DMS53 treated with DMSO at 0.1 percent for 48 hours (cell line): Measurements from ENCODE around the gene PRR13.
"Not testable (repeated sequence)": the region's sequence is repeated elsewhere in the genome, so short reads cannot be mapped to it uniquely, and the experiment has no call there.

Experiments
- DNase-seq: peaks from one replicate; lab custom pipeline; 2025; ENCODE audit not compliant: unreplicated experiment; lab: John Stamatoyannopoulos, UW

PRR13 gene

DNA sequence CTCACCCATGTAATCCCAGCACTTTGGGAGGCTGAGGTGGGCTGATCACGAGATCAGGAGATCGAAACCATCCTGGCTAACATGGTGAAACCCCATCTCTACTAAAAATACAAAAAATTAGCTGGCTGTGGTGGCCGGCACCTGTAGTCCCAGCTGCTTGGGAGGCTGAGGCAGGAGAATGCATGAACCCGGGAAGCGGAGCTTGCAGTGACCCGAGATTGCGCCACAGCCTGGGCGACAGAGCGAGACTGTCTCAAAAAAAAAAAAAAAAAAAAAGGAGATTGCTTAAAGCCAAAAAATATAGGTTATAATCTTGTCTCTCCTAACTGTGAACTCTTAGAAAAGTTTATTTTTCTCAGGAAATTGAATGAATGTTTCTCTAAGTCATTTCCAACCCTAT, 6.2 kb upstream of the PRR13 start:
- DNase-seq, result not testable (repeated sequence)

DNA sequence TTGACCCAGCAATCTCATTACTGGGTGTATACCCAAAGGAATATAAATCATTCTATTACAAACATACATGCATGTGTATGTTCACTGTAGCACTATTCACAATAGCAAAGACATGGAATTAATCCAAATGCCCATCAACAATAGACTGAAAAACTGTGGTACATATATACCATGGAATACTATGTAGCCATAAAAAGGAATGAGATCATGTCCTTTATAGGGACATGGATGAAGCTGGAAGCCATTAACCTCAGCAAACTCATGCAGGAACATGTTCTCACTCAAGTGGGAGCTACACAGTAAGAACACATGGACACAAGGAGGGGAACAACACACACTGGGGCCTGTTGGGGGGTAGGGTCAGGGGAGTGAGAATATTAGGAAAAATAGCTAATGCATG, 2.0 kb upstream of the PRR13 start:
- not testable (repeated sequence) for DNase-seq

DNA sequence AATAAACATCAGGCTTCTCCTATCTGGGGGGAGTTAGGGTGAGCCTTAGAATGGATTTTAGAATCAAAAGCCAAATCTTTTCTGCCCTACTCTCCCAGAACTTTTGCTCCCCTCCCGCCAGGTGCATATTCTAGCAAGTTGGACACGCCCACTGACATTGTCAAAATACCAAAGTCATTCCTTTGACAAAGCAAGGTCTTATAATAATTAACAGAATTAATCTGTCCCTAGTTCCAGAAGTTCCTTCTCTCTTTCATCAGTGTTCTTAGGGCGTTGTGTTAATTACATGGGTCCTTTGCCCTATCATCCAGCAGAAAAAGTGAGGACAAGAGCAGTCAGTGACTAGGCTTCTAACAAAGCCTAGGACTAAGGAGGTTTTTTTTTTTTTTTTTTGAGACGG, 2.4 kb downstream of the PRR13 start:
- DNase-seq, result no peak

DNA sequence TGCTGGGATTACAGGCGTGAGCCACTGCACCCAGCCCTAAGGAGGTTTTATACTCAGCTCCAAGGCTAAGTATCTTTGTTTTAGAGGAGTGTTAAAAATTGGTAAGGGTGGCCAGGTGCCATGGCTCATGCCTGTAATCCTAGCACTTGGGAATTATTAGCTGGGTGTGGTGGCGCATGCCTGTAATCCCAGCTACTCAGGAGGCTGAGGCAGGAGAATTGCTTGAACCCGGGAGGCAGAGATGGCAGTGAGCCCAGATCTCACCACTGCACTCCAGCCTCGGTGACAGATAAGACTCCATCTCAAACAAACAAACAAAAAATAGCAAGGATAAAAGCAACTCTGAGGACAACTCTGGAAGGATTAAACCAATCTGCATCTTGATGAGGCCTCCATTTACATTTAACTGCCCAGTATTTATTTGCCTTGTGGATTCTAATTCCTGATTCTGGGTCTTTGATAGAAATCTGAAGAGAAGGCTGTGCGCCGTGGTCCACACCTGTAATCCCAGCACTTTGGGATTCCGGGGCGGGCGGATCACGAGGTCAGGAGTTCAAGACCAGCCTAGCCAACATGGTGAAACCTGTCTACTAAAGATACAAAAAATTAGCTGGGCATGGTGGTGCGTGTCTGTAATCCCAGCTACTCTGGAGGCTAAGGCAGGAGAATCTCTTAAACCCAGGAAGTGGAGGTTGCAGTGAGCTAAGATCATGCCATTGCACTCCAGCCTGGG, 3.2 kb downstream of the PRR13 start:
- DNase-seq, result not testable (repeated sequence)

DNA sequence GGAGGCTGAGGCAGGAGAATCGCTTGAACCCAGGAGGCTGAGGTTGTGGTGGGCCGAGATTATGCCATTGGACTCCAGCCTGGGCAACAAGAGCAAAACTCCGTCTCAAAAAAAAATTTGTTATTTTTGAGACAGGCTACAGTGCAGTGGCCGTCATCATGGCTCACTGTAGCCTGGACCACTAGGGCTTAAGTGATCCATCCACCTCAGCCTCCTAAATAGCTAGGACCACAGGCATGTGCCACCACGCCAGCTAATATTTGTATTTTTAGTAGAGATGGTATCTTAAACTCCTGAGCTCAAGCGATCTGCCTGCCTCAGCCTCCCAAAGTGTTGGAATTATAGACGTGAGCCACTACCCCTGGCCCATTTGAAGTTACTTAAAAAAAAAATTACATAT, 9.4 kb downstream of the PRR13 start:
- DNase-seq, result no peak

DNA sequence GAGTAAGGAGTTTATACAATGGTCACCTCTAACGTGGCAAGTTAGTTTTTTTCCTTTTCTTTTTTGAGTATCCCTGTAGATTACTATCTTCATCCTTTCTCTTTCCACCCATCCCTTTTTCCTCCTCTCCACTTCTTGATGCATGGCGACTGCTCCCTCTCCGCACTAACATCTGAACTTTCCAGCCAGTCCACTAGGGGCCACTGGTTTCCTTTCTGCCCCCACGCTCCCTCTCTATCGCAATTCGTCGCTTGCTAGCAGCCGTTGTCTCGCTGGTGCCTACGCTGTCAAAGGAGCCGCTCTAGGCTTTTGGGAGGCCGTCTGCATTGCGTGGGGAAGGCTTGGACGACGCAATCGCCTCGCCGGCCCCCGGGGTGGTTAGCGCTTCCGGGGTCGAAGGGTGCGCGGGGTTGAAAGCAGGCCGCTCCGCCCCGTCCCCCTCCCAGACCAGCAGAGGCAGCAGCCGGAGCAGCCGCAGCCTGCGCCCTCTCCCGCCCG, 10.2 kb downstream of the PRR13 start, which contains the start of gene PCBP2:
TSS of gene PCBP2 (plus strand) at position 442 of the 498 bp plus-strand sequence. CDS start 2,699 bp downstream, outside the sequence.
- peak; percentile 98 for DNase-seq

DNA sequence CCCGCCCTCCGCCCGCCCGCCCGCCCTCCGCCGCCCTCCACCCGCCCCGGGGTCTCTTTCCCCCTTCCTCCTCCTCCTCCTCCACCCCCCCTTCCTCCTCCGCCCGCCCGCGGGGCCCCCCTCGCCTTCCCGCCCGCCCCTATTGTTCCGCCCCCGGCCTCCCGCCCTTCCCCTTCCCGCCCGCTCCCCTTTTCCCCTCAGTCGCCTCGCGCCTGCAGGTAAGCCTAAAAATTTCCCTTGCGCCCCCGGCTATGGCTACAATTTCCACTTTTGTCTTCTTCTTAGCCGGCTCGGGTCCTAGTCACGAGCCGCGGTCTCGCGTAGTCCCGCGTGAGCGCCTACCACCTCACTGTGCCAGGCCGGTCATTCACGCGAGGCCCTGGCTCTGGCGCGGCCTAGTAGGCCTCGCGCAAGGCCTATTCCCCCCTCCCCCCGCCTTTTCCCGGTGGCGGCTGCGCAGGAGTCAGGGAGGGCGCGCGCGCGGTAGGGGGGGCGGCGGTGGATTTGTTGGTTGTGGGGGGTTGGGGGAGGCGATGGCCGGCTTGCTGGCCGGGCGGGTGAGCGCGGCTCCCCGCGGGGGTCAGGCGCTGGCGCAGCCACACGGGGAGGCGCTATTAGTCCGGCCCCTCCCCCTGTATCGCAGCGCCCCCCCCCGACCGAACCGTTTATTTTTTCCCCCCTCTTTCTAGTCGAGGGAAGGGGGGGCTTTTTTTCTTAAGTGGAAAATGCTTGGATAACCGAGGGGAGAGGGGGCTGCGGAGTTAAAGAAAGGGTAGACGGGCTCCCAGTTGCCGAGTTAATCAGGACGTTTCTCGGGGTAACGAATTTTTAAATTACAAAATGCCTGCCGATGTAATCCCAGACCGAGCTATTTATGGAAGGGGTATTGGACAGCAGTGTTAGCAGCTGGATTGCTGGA, 10.9 kb downstream of the PRR13 start:
- DNase-seq, result peak; percentile 27

DNA sequence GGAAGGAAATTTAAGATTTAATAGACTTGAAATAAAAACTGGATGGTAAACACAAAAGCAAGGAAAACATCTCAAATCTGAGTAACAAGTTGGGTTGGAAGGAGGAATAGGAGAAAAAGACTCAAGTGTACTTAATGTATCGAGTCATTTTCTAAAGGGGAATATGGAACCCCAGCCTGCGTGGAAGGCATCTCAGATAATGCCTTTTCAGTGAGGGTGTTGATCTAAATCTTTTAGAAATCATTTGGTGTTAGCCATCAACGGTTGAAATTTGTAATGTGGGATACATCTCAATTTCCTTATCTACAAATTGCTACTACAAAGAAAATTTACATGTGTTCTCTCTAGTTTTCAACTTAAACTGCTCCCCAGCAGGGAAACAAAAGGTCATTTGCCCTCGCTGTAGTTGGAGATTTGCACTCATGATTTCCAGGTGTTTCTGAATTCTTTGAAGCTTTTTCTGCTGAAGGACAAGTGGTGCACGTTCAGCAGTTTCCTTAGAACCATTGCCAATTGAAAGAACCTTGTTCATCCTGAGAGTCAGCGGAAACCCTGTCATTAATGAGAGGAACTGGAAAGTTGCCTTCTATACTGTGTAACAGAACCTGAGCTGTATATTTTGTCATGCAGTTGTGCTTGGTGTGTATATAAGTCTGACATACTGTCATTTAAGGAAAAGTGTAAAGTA, 12.6 kb downstream of the PRR13 start:
- no peak for DNase-seq

DNA sequence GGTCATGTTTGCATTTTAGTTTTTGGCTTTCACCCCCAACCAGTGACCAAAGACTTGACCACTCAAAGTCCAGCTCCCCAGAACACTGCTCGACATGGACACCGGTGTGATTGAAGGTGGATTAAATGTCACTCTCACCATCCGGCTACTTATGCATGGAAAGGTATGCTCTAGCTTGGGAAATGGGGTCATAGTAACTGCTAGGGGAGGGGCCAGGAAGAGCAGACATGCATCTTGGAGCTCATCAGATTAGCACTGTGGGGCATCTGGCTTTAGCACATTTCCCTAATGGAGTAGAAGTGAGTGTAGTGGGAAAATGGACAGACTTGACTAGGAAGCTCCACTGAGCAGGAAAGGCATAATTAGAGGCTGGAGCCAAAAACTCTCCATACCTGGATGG, 13.2 kb downstream of the PRR13 start:
- no peak for DNase-seq

DNA sequence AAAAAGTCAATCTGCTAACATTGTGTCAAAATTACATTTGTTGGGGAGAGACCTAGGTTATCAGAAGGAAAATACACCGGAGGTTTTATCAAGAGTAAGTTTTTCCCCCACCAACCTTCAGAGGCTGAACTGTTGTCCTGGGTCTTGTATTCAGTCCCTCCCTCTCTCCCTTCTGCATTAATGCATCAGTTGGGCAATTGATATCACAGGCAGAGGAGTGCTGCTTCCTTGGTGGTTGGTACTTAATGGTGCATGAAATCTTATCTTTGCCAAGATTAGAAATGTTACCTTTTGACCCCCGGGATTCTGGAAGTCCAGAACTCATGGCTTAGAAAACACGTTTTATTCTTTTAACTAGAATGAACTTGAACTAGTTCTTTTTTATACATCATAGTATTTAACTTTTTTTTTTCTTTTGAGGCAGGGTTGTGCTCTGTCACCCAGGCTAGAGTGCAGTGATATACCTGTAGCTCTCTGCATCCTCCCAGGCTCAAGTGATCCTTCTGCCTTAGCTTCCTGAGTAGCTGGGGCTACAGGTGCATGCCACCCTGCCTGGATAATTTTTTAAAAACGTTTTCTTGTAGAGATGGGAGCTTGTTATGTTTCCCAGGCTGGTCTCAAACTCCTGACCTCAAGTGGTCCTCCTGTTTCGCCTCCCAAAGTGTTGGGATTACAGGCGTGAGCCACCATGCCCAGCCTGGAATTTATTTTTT, 15.3 kb downstream of the PRR13 start:
- DNase-seq, result no peak

DNA sequence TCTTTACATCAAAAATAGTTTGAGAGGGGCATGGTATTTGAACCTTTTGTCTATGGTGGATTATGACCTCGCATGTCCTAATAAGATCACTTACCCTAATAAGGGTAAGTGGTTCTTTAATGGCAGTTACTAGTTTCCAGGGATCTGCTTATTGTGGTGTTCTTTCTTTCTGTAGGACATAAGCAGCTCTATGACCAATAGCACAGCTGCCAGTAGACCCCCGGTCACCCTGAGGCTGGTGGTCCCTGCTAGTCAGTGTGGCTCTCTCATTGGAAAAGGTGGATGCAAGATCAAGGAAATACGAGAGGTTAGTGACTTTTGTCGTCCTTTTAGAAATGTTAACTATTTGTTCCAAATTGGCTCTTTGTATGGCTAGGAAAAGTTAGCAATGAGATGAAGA, 17.6 kb downstream of the PRR13 start:
- DNase-seq, result no peak

DNA sequence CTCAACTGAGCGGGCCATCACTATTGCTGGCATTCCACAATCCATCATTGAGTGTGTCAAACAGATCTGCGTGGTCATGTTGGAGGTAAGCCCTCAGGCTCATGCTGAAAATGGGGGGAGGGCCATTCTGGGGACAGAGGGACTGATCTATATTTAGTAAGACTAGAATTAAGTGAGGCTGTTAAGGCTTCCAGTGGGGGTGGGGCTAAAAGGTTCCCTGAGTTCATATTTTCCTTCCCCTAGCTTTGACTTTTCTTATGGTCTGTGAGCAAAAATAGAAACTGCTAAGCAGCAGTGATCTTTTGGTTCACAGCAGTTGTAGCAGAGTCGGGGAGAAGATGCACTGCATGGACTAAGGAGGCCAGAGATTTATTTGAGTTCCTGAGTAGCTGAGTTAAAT, 19.5 kb downstream of the PRR13 start:
- DNase-seq, result no peak

DNA sequence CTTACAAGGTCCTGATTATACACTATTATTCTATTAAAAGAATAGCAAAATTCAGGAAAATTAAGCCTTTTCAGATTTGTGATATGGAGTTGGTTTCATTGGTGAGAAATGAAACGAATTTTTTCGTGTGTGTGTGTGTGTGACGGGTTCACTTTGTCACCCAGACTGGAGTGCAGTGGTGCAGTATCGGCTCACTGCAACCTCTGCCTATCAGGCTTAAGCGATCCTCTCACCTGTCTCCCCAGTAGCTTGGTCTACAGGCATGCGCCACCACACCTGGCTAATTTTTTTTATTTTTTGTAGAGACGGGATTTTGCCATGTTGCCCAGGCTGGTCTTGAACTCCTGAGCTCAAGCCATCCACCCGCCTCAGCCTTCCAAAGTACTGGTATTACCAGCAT, 20.1 kb downstream of the PRR13 start:
- DNase-seq, result no peak

DNA sequence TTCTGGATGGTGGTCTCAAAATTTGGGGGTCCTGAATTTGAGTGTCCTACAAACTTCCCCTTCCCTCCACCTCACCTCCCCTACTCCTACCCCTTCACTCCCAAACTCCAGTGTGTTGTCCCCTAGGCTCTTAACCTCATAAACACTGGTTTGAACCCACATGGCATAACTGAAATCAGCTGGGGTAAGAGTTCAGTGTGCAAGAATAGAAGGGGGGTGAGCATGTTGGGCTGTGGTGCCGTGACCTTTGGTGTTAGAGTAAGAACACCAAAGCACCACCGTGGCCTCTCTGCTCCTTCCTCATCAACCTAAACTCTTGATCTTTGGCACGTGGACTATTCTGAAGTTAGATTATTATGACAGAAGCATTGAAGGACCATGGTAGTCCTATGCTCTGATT, 21.4 kb downstream of the PRR13 start:
- no peak for DNase-seq

DNA sequence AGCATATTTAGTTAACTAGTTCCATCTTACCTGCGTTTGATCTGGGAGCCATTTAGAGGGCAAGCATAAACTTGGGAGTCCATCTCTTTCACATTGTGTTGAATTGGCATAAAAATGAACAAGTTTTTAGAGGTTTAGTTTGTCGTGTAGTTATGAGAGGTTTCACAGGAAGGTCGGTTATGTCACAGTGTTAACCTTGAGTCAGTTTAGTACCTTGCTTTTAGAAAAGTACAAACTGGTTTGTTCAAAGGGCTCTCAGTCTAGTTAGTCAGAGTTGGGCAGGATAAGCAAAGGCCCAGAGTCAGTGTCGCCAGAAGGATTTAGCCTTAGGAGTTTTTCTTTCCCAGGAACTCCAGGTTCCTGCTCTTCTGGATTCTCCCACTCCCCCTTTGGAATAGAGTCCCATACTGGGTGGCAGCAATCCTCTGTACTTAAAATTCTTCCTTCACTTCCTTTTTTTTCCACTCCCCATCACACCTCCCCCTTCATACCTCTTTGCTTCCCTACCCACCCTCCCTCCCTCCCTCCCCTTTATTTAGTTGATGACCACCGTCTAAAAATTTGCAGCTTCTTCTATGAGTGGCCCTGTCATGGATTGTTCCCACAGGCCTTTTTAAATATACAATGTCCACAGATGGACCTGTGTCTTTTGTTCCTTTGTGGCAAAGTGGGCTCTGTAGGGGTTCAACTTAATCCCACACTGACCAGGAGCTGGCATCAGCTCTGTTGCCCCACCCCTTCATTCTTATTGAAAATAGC, 22.4 kb downstream of the PRR13 start:
- no peak for DNase-seq

DNA sequence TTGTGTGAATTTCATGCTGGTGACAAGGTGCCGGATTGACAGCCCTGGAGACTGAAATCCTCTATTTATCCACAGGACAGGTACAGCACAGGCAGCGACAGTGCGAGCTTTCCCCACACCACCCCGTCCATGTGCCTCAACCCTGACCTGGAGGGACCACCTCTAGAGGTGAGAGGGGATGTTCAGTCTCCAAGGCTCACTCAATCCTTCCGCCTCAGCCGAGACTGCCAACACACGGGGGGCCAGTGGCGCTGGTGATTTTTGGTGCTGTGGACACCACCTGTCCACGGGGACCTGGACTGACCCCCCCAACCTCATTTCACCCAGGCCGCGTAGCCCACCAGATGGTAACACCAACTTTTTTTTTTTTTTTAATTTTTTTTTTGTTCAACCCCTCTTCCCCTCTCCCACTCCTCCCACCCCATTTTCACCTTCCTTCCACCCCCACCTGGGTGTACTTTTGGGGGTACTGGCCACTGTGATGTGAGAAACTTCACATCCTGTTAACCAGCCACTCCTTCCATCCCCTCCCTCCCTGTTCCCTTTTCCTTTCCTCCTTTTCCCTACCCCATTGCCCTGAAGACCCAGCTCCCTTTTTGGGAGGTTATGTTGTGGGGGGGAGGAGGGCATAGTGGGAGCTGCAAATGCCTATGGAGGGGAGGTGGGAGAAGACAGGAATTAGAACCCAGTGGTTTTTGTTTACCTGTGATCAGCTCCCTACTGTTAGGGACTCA, 23.3 kb downstream of the PRR13 start:
- DNase-seq, result no peak

DNA sequence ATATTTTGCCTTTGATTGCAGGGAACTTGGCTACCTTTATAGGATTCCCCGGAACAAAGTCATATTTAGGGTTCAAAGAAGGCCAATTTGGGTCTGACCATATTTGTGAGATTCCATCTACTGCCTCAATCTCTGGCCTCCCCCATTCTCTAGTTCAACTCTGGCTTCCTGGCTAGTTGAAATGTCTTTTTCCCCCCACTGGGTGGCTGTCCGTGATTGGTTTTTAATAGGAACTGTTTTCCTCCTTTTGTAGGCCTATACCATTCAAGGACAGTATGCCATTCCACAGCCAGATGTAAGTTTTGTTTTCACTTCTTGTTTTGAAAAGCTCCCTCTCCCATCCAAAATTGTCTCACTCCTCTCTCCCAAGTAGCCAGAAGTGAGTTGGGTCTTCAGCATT, 24.1 kb downstream of the PRR13 start:
- no peak for DNase-seq

DNA sequence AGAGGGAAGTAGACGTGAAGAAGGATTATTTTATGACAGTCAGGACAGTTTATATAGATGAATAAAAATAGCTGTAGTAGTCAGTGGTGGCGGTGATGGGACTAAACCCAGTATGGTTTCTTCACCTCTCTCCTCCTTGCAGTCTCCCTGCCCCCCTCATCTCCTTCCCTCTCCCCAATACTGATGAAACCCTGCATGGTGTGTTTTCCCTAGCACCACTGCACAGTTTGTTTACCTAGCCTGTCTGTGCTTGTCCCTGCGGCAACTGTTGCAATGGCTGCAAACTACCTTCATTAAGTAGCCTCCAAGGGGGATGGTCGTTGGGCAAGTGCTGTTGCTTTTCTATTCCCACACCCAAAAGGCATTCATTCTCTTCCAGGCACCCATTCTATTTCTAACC, 25.1 kb downstream of the PRR13 start:
- DNase-seq, result no peak

DNA sequence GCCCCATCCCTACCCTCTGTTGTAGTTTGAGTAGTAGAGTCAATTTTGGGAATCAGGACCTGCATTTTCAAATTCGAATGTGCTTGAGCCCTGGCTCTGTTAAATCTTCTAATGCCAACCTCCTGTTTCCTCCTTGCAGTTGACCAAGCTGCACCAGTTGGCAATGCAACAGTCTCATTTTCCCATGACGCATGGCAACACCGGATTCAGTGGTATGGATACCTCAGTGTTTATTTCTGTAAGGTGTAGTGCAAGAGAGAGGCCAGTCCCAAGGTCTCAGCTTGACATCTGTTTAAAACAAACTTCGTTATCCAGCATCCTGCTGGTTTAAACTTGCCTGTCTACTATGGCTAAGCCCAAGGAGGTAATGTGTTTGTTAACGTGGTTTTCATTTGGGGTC, 25.5 kb downstream of the PRR13 start:
- no peak for DNase-seq
